Activated T-helper 1 cell treated with Interleukin-2 at 50 U/mL for 16 hours (primary cell): ENCODE results near the gene MADD.
"Not testable (repeated sequence)": the region's sequence is repeated elsewhere in the genome, so short reads cannot be mapped to it uniquely, and the experiment has no call there.

Source experiments
- DNase-seq: peaks from one replicate; pipeline ENCODE4 v3.0.0-alpha.2; 2020; ENCODE audit warnings: low read depth

The MADD gene

GRCh38 chr11:47276923-47277322 lies 7.0 kb downstream of the MADD start:
- DNase-seq, result no peak

DNA sequence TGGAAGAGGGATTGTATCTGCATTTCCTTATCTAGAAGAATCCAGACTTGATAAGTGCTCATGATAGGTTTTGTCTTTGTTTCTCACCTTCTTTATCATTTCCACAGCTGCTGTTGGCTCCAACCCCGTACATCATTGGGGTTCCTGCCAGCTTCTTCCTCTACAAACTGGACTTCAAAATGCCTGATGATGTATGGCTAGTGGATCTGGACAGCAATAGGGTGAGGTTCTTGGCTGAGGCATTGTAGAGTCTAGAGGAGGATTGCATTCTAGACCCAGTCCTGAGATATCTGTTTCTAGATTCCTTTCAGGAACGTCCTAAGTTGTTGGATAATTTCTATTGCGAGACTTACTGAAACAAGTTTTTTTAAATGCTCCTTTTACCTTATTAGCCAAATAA lies 8.1 kb downstream of the MADD start:
- no peak for DNase-seq

- no peak for DNase-seq
Observed at GRCh38 chr11:47278769-47279168, 8.8 kb downstream of the MADD start.

DNA sequence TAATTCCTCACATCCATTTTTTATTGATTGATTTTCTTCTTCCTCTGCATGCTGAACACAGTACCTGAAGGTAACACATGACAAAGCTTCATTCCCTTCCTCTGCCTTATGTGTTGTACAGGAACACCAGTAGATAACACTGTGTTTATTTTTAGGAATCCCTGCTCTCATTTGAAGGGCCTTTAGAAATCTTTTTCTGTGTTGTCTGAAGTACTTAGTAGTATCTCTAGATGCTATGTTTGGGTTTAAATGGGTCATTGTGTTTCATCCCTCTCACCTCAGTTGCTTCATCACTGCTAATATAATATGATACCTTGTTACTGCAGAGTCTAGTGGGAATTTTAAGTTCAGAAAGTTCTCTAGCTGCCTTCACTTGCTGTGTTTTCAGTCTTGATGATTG lies 10.2 kb downstream of the MADD start:
- no peak for DNase-seq

GRCh38 chr11:47280860-47281259 lies 10.9 kb downstream of the MADD start:
- no peak for DNase-seq

GRCh38 chr11:47282462-47282861 lies 12.5 kb downstream of the MADD start:
- no peak for DNase-seq

DNA sequence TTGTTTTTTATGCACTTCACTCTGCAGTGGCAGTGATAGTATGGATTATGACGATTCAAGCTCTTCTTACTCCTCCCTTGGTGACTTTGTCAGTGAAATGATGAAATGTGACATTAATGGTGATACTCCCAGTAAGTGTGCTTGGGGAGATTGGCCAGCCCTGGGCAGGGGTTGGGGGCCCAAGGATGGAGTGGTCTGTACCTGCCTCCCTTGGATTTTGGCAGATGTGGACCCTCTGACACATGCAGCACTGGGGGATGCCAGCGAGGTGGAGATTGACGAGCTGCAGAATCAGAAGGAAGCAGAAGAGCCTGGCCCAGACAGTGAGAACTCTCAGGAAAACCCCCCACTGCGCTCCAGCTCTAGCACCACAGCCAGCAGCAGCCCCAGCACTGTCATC lies 14.2 kb downstream of the MADD start:
- DNase-seq, result no peak

- no peak for DNase-seq
Observed at GRCh38 chr11:47285969-47286770, 16.2 kb downstream of the MADD start.

GRCh38 chr11:47288066-47288465 lies 18.1 kb downstream of the MADD start:
- no peak for DNase-seq

DNA sequence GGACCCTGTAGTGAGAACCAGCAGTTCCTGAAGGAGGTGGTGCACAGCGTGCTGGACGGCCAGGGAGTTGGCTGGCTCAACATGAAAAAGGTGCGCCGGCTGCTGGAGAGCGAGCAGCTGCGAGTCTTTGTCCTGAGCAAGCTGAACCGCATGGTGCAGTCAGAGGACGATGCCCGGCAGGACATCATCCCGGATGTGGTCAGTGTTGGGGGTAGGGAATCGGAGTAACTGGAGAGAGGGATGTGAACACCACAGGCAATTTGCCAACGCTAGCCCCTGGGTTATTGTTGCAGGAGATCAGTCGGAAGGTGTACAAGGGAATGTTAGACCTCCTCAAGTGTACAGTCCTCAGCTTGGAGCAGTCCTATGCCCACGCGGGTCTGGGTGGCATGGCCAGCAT lies 19.9 kb downstream of the MADD start:
- no peak for DNase-seq

DNA sequence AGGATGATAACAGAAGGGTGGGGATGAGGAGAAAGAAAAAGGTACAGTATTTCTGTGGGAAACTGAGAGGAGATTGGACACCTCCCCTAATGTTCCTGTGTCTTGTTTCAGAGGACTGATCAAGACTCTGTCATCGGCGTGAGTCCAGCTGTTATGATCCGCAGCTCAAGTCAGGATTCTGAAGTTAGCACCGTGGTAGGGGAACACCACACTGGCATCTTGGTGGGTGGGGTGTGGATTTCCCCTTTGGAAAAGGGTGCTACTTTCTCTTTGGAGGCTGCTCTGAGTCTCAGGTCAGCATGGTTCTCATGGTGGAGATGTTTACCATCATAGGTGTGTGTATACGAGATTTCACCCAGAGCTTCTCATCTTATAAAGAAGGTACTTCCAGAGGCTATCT lies 25.5 kb downstream of the MADD start:
- no peak for DNase-seq

- DNase-seq, result no peak
Observed at GRCh38 chr11:47296045-47296444, 26.1 kb downstream of the MADD start.

DNA sequence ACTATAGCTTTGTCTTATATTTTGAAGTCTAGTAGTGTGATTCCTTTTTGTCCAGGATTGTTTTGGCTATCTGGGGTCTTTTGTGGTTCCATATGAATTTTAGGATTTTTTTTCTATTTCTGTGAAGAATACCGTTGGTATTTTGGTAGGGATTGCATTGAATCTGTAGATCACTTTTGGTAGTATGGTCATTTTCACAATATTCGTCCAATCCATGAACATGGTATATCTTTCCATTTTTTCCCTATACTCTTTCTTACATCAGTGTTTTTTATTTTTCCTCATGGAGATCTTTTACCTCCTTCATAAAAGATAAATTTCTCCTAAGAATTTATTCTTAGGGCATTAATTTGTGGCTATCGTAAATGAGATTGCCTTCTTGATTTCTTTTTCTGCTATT lies 29.1 kb downstream of the MADD start:
- DNase-seq, result no peak

GRCh38 chr11:47302853-47303252 lies 32.9 kb downstream of the MADD start:
- no peak for DNase-seq

- DNase-seq, result no peak
Observed at GRCh38 chr11:47305734-47306483, 36.0 kb downstream of the MADD start.

- DNase-seq, result no peak
Observed at GRCh38 chr11:47306484-47306844, 36.5 kb downstream of the MADD start.

DNA sequence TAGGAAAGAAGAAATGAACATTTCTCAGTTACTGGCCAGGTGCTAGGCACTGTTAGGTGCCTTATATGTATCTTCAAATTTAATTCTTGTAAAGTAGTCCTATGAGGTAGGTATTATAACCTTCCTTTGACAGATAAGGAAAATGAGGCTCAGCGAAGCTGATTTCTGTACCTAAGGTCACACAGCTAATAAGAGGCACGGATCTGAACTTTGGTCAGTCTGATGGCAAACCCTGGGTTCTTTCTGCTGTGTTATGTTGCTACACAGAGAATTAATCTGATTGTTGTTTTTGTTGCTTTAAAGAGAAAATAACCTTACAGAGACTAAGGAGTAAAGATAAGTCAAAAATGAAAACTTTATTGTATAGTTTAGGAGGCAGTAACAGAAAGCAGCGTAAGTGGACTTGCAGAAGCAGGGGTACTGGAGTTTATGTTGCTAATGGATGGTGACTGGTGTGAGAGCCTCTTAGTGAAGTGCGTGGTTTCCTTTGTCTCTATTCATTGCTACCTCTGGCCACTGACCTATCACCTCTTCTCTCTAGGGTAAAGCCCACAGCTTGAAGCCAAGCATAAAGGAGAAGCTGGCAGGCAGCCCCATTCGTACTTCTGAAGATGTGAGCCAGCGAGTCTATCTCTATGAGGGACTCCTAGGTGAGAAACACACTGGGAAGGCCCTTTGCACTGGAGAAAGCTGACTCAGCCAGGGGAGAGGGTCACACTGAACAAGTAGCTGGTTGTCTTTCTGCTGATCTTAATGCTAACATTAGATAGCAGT lies 38.3 kb downstream of the MADD start:
- no peak for DNase-seq

- DNase-seq, result no peak
Observed at GRCh38 chr11:47314992-47315391, 45.1 kb downstream of the MADD start.

DNA sequence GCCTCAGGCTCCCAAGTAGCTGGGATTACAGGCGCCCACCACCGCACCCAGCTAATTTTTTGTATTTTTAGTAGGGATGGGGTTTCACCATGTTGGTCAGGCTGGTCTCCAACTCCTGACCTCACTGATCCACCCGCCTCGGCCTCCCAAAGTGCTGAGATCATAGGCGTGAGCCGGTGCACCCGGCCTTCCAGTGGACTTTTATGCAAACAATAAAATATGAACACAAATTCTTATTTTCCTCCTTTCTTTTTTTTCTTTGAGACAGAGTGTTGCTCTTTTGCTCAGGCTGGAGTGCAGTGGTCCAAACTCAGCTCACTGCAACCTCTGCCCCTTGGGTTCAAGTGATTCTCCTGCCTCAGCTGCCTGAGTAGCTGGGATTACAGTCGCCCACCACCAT lies 46.6 kb downstream of the MADD start:
- not testable (repeated sequence) for DNase-seq

- DNase-seq, result no peak
Observed at GRCh38 chr11:47317064-47317828, 47.3 kb downstream of the MADD start.

- DNase-seq, result no peak
Observed at GRCh38 chr11:47318166-47318565, 48.2 kb downstream of the MADD start.

GRCh38 chr11:47324520-47324919 lies 54.6 kb downstream of the MADD start:
- DNase-seq, result no peak
